GM12864 (cell line): Measurements from ENCODE around the gene KIF1A.
"Not testable (repeated sequence)": the region's sequence is repeated elsewhere in the genome, so short reads cannot be mapped to it uniquely, and the experiment has no call there.

Experiments used
- DNase-seq: peaks from one replicate; pipeline ENCODE4 v3.0.0-alpha.2; 2011; ENCODE audit warnings: low read depth
- H3K4me3 ChIP-seq: 2 replicates; pipeline ENCODE4 v1.5.1; 2011; ENCODE audit warnings: mild to moderate bottlenecking, low read depth, low read length, control low read depth
- CTCF ChIP-seq: IDR thresholded peaks from 2 replicates; pipeline ENCODE4 v1.5.1; 2011; ENCODE audit warnings: low read depth, mild to moderate bottlenecking, moderate library complexity, low read length, control low read depth, inconsistent platforms; ENCODE audit errors: missing control alignments

KIF1A gene

GRCh38 chr2:240680185-240680584 is 139.8 kb downstream of the KIF1A start:
- not testable (repeated sequence) for DNase-seq, H3K4me3 ChIP-seq

DNA sequence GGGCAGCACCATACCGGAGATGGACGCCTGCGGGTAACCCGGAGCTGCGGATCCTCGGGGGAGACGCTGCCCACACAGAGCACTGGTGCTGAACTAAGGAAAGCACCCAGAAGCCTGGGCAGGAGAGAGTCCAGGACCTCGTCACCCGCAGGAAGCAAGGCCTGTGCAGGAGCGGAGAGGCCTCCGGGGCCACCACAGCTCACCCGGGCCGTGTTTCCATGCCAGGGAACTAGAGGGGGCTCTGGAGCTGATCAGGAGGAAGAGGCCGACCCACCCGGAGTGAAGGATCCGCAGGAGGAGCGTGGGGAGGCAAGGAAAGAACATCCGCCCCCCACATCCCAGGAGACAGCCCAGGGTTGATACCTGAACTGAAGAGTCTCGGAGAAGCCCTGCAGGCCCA is 141.1 kb downstream of the KIF1A start:
- not testable (repeated sequence) for H3K4me3 ChIP-seq, DNase-seq

DNA sequence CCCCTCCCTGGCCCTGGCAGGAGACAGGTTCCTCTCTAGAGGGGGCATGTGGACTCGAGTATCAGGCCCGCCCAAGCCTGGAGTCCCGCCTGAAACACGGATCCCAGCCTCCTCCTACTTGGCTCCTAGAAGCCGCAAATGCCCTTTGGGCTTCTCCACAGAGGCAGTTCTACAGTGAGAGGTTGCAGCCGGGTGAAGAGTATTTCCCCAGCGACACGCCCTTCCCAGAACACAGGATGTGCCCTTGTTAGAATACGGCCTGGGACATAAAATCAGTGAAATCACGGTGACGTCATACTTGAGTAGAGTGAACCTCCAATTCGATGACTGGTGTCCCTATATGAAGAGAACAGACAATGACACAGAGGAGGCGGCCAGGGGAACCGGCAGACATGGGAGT is 142.0 kb downstream of the KIF1A start:
- not testable (repeated sequence) for H3K4me3 ChIP-seq

DNA sequence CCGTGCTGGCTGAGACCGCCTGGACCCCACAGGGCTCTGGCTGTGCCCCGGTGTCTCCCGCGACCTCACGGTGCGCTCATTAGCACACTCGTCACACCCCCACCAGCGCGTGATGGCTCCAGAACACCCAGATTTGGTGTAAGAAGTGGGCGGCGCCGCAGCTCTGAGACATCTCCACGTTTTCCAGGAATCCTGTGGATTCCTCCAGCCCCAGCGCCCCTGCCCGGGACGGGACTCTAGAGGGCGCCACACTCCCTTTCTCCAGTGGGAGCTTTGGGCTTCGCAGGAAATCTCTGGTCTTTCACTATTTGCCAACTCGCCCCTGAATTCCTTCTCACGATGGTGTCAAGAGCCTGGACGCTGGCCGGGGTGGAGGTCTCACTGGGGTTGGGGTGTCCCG is 144.7 kb downstream of the KIF1A start:
- not testable (repeated sequence) for DNase-seq, H3K4me3 ChIP-seq

More for the DNA sequence above, 142.0 kb downstream of the KIF1A start:
- DNase-seq, result not testable (repeated sequence)

- not testable (repeated sequence) for H3K4me3 ChIP-seq, DNase-seq
Measured at GRCh38 chr2:240674461-240675184, 145.4 kb downstream of the KIF1A start.

- H3K4me3 ChIP-seq, result no peak overlapping the region
- no peak for DNase-seq
- no peak for TF ChIP-seq CTCF
Measured at GRCh38 chr2:240672701-240673190, 147.3 kb downstream of the KIF1A start.

GRCh38 chr2:240672076-240672700 is 147.8 kb downstream of the KIF1A start:
- no peak for DNase-seq
- TF ChIP-seq CTCF, result no peak
- no peak overlapping the region for H3K4me3 ChIP-seq

DNA sequence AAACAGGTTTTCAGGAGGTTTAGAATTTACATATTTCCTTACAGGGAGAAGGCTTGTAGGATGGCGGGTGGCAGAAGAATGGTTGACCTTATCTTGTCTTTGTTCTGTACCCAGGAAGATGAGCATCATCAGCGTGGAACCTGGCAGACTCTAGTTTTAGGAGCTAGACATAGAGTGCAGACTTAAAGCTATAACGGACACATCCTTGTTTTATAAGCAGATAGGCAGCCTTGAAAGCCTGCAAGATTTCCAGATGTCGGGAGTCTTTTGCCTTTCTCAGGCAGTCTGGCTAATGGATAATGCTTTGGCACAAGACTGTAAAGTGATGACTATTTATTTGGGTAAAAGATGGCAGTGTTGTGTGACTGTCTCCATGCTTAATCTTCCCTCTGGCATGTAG is 149.1 kb downstream of the KIF1A start:
- H3K4me3 ChIP-seq, result no peak overlapping the region
- no peak for TF ChIP-seq CTCF
- DNase-seq, result no peak

DNA sequence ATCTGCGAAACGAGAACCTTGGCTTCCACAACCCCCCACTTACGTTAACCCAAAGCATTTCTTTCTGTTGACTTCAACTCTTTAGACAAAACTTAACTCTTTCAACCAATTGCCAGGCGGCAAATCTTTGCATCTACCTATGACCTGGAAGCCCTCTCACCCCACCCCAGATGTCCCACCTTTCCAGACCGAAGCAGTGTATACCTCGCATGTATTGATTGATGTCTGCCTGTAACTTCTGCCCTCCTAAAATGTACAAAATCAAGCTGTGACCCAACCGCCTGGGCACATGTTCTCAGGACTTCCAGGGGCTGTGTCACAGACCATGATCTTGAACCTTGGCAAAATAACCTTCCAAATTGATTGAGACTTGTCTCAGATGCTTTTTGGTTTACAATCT is 149.6 kb downstream of the KIF1A start:
- H3K4me3 ChIP-seq, result no peak overlapping the region
- DNase-seq, result no peak
- TF ChIP-seq CTCF, result no peak

- H3K4me3 ChIP-seq, result no peak overlapping the region
- no peak for TF ChIP-seq CTCF
- DNase-seq, result no peak
Measured at GRCh38 chr2:240664622-240665021, 155.4 kb downstream of the KIF1A start.
